HG03571 (cell line): ENCODE data around the gene FAM120B.

Experiments used
- ATAC-seq: cut with Tn5 transposase; IDR thresholded peaks from one replicate; pipeline ENCODE4 v1.9.1; 2021; ENCODE audit not compliant: unreplicated experiment

FAM120B gene

DNA sequence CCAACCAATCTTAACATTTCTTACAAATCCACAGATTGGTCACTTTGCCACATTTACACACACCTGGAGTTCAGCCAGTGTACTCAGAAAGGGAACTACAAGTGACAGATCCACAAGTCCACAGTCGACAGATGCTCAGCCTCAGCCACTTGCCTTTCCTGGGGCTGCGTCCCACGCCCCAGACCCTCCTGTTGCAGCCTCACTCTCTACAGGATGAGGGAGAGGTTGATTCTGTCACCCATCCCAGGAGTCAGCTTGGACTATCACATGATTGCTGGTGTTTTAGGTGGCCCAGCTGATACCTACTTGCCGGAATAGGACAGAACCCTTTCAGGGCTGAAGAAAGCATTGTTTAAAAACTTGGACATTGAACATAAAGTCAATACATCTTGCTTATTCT lies 108.8 kb downstream of the FAM120B start:
- no peak for ATAC-seq

GRCh38 chr6:170416303-170416702 lies 109.7 kb downstream of the FAM120B start:
- no peak for ATAC-seq

DNA sequence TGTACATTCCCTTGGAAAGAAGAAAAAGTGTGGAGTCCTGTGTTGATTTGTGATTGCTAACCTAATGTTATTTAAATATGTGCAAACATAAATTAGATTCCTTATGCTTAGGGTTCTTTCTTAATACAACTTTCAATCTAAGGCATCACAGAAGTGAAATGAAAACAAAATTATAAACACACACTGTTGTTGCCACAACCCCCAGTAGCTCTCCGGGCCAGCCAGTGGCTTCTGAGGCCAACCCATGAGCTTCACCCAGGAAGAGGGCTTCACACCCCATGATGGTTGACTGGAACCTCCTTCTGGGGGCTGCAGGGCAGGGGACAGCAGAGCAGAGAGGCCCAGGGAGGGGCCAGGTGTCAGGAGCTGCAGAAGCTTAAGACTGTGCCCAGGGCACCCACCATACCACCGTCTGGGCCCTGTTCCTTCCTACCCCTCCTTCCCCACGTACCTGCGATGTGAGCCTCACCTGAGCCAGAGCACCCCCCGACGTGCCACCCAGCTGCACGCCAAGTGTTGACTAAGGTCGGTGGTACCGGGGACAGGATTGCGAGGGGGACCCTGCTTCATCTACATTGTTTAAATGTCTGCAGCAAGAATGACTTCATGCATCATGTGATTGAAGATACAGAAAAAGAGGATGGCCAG lies 110.5 kb downstream of the FAM120B start:
- no peak for ATAC-seq

- ATAC-seq: no peak
Measured at GRCh38 chr6:170417881-170418280, 111.3 kb downstream of the FAM120B start.

DNA sequence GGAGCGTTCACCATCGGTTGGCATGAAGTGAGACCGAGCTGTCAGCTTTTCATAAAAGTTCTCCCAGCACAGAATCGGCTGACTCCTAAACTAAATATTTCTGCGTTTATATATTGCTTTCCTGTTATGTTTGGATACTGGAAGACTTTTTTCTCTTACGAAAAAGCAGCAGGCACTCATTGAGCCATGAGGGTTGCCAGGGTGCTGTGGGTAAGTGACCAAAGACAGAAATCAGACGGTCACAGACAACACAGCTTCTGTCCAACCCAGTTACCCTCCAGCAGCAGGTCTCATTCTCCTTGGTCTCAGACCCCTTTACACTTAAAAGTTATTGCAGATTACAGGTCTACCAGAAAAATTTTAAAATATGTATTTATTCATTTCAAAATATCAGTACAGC lies 113.7 kb downstream of the FAM120B start:
- no peak for ATAC-seq

DNA sequence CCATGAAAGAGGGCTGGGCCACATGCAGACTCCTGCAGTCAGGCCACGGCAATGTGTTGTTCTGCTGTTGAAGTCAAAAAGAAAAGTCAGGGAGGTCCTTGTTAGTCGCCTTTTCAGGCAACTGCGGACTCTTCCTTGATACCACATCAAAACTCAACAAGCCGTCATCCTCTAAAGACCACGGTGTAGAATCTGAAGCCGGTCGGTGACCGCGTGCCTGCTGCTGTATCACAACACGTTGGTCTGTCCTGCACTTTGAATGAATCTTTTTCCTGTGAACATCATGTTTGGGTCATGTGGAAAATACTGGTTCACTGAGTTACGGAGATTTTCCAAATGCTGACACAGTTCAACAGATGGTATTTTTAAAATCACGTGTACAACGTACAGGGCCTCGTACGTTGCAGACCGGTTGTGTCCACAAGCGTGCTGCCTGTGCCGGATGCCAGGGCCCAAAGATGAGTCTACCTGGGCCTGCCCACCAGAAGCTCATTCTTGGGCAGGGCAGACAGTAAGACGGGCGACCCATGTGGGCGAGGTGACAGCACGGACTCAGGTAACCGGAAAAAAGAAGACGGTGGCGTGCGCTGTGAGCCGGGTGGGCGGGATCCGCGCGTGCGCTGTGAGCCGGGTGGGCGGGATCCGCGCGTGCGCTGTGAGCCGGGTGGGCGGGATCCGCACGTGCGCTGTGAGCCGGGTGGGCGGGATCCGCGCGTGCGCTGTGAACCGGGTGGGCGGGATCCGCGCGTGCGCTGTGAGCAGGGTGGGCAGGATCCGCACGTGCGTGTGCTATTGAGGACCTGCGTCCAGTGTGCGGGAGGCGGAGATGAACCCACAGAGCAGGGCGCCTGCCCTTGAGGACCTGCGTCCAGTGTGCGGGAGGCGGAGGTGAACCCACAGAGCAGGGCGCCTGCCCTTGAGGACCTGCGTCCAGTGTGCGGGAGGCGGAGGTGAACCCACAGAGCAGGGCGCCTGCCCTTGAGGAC lies 114.5 kb downstream of the FAM120B start:
- ATAC-seq: no peak

GRCh38 chr6:170421921-170422320 lies 115.4 kb downstream of the FAM120B start:
- no peak for ATAC-seq

DNA sequence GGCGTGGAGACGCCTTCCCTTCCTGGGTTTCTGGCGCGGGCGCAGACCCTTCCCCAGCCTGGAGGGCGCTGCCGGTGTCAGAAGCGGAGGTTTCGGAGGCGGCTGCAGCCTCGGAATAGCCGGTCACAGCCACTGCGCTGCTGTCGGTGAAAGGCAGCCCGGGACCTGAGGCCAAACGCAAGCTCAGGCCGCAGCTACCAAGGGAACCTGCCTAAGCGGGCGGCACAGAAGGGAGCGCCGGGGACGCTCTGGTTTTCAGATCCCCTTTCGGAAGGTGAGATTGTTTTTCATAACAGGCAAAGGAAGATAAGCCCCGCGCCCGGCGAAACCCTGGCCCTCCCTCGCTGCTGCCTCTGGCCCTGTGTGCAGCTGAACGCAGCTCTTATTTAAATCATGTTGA lies 116.5 kb downstream of the FAM120B start:
- no peak for ATAC-seq

DNA sequence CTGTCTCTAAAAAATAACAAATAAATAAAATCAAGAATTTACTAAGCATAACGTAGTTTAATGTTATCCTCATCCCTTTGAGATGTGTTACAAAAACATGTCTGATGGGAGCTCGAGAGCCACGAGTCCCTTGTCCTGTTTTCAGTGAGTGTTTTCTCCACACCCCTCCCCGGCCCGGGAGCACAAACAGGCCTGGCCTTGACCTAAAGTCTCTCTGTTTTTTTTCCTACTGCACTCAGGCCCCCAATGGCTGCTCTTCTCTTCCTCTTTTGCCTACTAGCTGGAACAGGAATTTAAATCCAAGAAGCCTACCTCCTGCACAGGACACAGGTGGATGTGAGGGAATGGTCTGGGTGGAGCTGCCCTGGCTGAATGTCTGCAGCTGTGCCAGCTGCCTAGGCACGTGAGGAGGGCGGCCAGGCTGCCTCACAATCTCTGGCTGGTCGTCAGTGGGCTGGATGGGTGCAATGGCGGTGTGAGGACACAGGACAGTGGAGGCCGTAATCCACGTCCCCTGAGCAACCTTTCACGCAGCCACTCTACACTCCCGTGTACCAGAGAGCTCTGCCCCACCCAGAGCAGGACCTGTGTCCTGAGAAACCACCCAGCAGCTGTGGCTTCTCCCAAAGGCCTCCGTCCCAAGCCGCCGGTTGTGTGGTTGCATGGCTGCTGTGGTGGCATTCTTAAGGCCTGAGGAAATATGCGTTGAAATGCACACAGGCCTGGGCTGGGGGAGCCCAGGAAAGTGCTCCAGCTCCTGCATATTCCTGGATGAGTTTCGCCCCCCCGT lies 117.5 kb downstream of the FAM120B start:
- ATAC-seq: no peak

- ATAC-seq: no peak
Measured at GRCh38 chr6:170424604-170425126, 118.1 kb downstream of the FAM120B start.

DNA sequence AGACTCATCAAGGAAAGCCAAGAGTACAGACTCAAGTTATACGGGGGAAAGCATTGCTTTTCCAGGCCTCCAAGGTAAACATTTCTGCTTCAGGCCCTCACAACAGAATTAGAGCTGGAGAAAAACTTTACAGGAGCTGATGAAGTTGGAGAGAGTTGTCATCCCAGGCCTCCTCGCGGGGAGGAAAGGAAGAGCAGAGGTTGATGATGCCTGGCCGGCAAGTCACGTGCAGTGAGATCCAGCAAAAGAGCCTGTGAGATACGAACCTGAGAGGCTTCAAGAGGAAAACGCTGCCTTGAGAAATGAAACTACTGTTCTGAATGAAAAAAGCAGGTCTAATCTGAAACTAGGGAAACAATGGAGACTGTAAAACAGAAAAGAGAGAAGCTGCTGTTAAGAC lies 122.9 kb downstream of the FAM120B start:
- ATAC-seq: no peak

DNA sequence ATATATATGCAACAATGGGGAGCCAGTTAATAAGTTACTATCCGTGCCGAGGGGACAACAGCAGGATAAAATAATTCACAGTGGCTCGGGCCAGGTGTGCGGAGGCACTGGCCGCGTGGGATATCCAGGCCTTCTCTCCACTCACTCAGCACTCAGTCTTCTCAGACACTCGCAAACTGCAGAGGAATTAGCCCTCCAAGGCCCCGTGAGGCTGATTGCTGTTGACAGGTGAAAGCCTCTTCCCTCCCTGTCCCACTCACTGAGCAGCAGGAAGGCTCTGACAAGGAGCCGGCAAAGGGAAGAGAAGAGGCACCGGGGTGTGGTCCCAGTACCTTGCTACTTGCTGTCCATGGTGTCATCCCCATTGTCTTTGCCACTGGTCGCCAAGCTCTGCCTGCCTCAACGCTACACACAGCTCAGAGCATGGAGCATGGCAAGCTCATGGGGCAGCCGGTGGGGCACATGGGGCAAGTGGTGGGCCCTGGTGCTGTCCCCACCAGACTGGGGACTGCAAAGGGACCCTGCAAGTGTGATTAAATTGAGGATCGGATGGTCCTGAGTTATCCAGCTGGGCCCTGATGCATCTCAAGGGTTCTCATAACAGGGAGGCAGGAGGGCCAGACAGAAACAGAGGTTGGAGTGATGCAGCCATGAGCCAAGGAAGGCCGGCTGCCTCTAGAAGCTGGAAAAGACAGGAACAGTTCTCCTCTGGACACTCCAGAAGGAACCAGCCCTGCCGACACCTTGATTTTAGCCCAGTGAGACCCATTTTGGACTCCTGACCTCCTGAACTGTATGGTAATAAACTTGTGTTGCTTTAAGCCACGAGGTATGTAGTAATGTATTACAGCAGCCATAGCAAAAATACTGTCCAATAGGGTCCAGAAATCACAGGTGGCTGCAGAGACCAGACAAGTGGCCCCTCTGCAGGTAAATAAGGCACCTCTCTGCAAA lies 126.9 kb downstream of the FAM120B start:
- ATAC-seq: no peak

DNA sequence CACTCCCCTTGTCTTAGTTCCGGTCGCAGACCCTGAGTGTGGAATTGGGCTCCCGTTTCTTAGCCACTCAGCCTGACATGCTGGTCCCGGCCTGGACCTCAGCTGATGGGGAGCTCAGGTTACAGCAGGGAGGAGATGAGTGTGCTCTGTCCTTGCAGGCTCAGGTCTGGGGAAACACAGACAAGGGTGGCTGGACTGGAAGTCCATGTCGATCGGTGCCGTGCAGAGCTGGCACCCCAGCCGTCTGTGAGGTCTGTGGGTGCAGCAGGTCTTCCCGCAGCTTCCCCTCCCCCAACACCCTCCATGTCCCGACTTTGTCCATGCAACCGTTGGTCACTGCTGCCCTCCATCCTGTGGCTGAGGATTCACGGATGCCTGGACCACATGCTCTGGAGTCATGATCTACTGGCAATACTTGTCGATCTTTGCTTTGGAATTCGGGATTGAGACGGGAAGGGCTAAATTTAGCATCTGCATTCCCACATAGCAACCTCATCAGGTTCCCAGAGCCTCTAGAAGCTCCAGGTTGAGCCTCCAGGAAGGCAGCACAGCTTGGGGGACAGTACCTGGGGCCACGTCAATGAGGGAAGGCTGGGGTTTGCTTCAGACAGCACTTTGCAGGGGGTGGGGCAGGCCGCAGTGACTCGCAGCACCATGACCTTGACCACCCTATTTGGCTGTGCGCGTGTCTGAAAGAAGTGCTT lies 127.7 kb downstream of the FAM120B start:
- no peak for ATAC-seq

DNA sequence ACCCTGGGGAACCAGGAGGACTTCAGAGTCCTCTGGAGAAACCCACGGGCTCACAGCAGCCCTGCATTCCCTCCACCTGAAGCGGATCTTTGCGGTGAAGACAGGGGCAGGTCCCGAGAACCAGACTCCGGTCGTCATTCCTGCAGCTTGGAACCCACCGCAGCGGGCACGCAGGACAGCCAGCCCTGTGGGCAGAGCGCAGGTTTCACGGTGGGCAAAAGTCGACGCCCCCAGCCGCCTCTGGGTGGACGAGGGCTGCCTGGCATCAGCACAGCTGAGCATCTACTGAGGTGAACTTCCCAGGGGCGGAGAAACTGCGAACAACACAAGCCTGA lies 128.2 kb downstream of the FAM120B start:
- no peak for ATAC-seq

- no peak for ATAC-seq
Measured at GRCh38 chr6:170435766-170436165, 129.2 kb downstream of the FAM120B start.

- ATAC-seq: no peak
Measured at GRCh38 chr6:170436209-170436809, 129.8 kb downstream of the FAM120B start.

GRCh38 chr6:170437719-170438401 lies 131.3 kb downstream of the FAM120B start:
- ATAC-seq: no peak

GRCh38 chr6:170438402-170438753 lies 131.8 kb downstream of the FAM120B start:
- peak; percentile 90 for ATAC-seq

- ATAC-seq: no peak
Measured at GRCh38 chr6:170438861-170439260, 132.3 kb downstream of the FAM120B start.
